Tibial nerve (tissue), 4 donors: ENCODE results near the gene CPNE4.

ENCODE experiments used
- CTCF ChIP-seq, 5 experiments: fragments of 200-600 bp in 3 of 5; fragments of 450-650 bp in 2 of 5; sonication (generic) in 3 of 5; IDR thresholded peaks; one replicate each; pipeline ENCODE4 v1.5.1; 2016 to 2019; ENCODE audit warnings: antibody characterized with exemption in 5 of 5, mild to moderate bottlenecking in 3 of 5, moderate library complexity in 2 of 5
- EP300 ChIP-seq, 2 donors: sonication (generic); formaldehyde crosslinking; IDR thresholded peaks; one replicate each; pipeline ENCODE4 v1.6.1; 2017; ENCODE audit warnings: antibody characterized with exemption in 2 of 2, mild to moderate bottlenecking in 1 of 2
- POLR2A ChIP-seq, 2 donors: fragments of 450-650 bp; IDR thresholded peaks; one replicate each; pipeline ENCODE4 v1.6.1; 2017; ENCODE audit warnings: antibody characterized with exemption in 2 of 2, mild to moderate bottlenecking in 2 of 2, moderate library complexity in 2 of 2

- no peak for TF ChIP-seq POLR2A (IDR thresholded peaks at IDR 0.05)
- no peak for TF ChIP-seq CTCF (IDR thresholded peaks at IDR 0.05)
- TF ChIP-seq EP300 (IDR thresholded peaks at IDR 0.05) = no peak
Observed at GRCh38 chr3:131546441-131546840, 488.4 kb downstream of the CPNE4 start.
